Stomach smooth muscle (tissue), 2 donors: Measurements from ENCODE around the gene MLLT11.

Experiments used
- H3K27ac ChIP-seq: one replicate; pipeline ENCODE4 v1.7.0; 2013; ENCODE audit warnings: mild to moderate bottlenecking, low read length, inconsistent platforms
- H3K27me3 ChIP-seq, 2 donors: one replicate each; pipeline ENCODE4 v1.7.0; 2013; ENCODE audit warnings: low read length in 2 of 2; ENCODE audit not compliant: insufficient read depth in 2 of 2, control insufficient read depth in 1 of 2
- H3K36me3 ChIP-seq, 2 donors: one replicate each; pipeline ENCODE4 v1.7.0; 2013; ENCODE audit warnings: low read length in 2 of 2; ENCODE audit not compliant: control insufficient read depth in 2 of 2, insufficient read depth in 2 of 2
- H3K4me1 ChIP-seq: one replicate; pipeline ENCODE4 v1.7.0; 2013; ENCODE audit warnings: low read length; ENCODE audit not compliant: control insufficient read depth, insufficient read depth
- H3K4me3 ChIP-seq, 2 donors: one replicate each; pipeline ENCODE4 v1.7.0; 2013; ENCODE audit warnings: low read length in 2 of 2
- H3K9ac ChIP-seq, 2 donors: one replicate each; pipeline ENCODE4 v1.7.0; 2013; ENCODE audit warnings: low read length in 2 of 2, mild to moderate bottlenecking in 1 of 2
- H3K9me3 ChIP-seq, 2 donors: one replicate each; pipeline ENCODE4 v1.7.0; 2013; ENCODE audit warnings: low read length in 2 of 2; ENCODE audit not compliant: control insufficient read depth in 2 of 2
- donor health status: healthy.
- donor health status: Pancreatic carcinoma.

MLLT11 gene

DNA sequence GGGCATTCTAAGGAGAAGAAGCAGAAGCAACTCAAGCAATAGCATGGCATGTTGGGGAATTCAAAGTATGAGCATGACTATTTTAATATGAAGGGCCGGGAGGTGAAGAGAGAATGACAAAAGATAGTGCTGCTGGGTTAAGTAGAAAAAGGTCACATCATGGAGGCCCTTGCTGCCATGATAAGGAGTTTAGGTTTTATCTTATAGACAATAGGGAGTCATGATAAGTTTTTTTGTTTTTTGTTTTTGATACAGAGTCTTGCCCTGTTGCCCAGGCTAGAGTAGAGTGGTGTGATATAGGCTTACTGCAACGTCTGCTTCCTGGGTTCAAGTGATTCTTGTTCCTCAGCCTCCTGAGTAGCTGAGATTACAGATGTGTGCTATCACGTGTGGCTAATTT, 20.7 kb upstream of the MLLT11 start:
- Histone ChIP-seq H3K9ac (no peak overlapping the region), H3K4me3 (no peak overlapping the region), H3K4me1 (no peaks in the 10 kb centered on the region), H3K27me3 (no peaks in the 10 kb centered on the region), H3K36me3 (peaks cover 8% of the 10 kb centered on the region in 2 donors), H3K9me3 (no peaks in the 10 kb centered on the region), H3K27ac (no peak overlapping the region)

DNA sequence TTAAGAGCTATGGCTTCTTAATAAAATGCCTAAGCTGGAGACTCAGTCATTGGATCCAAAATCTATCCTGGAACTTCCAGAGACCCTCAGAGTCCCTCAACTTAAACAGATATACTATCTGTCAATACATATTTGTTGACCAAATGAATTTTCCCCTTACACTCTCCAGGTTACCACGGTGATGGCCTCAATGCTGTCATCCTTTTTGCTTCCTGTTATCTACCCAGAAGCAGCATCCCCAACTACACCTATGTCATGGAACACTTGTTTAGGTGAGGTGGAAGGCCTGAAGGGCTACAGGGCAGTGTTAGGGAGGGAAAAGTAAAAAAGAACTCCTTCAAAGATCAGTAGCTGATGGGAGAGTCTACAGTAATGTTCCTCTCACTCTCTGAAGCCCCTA, 17.0 kb upstream of the MLLT11 start:
- Histone ChIP-seq H3K4me1 (peaks cover 6% of the 10 kb centered on the region), H3K36me3 (no peaks in the 10 kb centered on the region), H3K4me3 (no peak overlapping the region), H3K27me3 (no peaks in the 10 kb centered on the region), H3K9me3 (no peaks in the 10 kb centered on the region), H3K27ac (no peak overlapping the region), H3K9ac (no peak overlapping the region)

- H3K27me3 ChIP-seq: no peaks in the 10 kb centered on the region
- H3K9ac ChIP-seq: peak within 1 kb of the TSS; percentile 76 to 88
- no peaks in the 10 kb centered on the region for H3K9me3 ChIP-seq
- H3K27ac ChIP-seq: peak within 1 kb of the TSS; percentile 88
- H3K4me1 ChIP-seq: peaks cover 16% of the 10 kb centered on the region
- peak within 1 kb of the TSS; percentile 86 to 91 for H3K4me3 ChIP-seq
- H3K36me3 ChIP-seq: peaks cover 9 to 10% of the 10 kb centered on the region in 2 donors
Measured at GRCh38 chr1:151047591-151047924, 12.6 kb upstream of the MLLT11 start, which contains the start of gene C1orf56. Gene C1orf56 (plus strand): TSS chr1:151047751. CDS start chr1:151047848, 97 bp downstream.

GRCh38 chr1:151047925-151048644, 12.1 kb upstream of the MLLT11 start:
- Histone ChIP-seq H3K36me3 (peaks cover 14 to 16% of the 10 kb centered on the region in 2 donors), H3K9ac (peak overlapping the region; percentile 76 to 88), H3K27me3 (no peaks in the 10 kb centered on the region), H3K4me3 (peak overlapping the region; percentile 86 to 91), H3K4me1 (peaks cover 16% of the 10 kb centered on the region), H3K9me3 (no peaks in the 10 kb centered on the region), H3K27ac (peak overlapping the region; percentile 88)

DNA sequence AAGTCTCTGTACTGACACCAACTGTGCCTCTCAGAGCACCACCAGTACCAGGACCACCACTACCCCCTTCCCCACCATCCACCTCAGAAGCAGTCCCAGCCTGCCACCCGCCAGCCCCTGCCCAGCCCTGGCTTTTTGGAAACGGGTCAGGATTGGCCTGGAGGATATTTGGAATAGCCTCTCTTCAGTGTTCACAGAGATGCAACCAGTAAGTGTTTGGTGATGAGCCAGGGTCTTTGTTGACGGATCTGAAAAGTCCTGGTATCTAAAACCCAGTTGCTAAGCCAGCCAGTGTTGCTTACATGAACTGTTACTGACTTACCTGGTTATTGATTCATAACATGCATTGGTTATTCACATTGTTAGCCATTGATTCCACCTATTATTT, 11.6 kb upstream of the MLLT11 start:
- no peaks in the 10 kb centered on the region for H3K9me3 ChIP-seq
- no peaks in the 10 kb centered on the region for H3K27me3 ChIP-seq
- peak overlapping the region; percentile 76 to 88 for H3K9ac ChIP-seq
- H3K4me1 ChIP-seq: peaks cover 16% of the 10 kb centered on the region
- peaks cover 16% of the 10 kb centered on the region in 2 donors for H3K36me3 ChIP-seq
- H3K27ac ChIP-seq: peak overlapping the region; percentile 88
- H3K4me3 ChIP-seq: peak overlapping the region; percentile 86 to 91

DNA sequence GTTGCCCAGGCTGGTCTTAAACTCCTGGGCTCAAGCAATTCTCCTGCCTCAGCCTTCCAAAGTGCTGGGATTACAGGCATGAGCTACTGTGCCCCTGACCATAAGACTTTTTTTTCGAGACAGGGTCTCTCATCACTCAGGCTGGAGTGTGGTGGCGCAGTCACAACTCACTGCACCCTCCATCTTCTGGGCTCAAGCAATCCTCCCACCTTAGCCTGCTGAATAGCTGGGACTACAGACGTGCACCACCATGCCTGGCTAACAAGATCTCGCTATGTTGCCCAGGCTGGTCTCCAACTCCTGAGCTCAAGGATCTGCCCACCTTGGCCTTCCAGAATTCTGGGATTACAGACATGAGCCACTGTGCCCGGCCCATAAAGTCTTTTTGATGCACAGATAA, 10.7 kb upstream of the MLLT11 start:
- H3K9ac ChIP-seq: no peak overlapping the region
- peak overlapping the region; percentile 31 for H3K27ac ChIP-seq
- H3K36me3 ChIP-seq: peaks cover 21 to 22% of the 10 kb centered on the region in 2 donors
- H3K9me3 ChIP-seq: no peaks in the 10 kb centered on the region
- H3K27me3 ChIP-seq: no peaks in the 10 kb centered on the region
- peaks cover 16% of the 10 kb centered on the region for H3K4me1 ChIP-seq
- H3K4me3 ChIP-seq: no peak overlapping the region

DNA sequence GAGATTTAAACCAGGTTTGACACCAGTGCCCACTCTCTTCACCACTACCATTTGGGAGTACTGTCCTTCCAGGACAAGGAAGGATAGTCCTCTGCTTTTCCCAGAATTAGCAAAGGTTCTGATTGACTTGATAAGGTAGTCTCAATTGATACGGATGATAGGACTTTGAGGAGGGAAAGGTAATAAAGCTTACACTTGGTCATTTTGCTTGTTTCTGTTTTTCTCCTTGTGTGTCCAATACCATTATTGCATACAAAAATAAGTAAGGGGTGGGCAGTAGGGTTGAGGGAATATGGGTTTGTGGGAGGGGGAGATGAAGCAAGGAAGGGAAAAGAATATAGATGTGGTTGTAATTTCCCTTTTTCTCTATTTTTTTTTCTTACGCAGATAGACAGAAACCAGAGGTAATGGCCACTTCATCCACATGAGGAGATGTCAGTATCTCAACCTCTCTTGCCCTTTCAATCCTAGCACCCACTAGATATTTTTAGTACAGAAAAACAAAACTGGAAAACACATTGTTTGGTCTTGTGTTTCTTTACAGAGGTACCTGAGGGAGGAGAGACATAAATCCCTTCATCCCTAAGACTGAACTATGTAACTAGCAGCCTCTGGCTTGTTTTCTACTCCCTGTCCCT, 10.0 kb upstream of the MLLT11 start:
- Histone ChIP-seq H3K4me3 (no peak overlapping the region), H3K4me1 (peaks cover 16% of the 10 kb centered on the region), H3K27me3 (no peaks in the 10 kb centered on the region), H3K36me3 (peaks cover 26 to 28% of the 10 kb centered on the region in 2 donors), H3K9ac (no peak overlapping the region), H3K27ac (no peak overlapping the region), H3K9me3 (no peaks in the 10 kb centered on the region)

- Histone ChIP-seq H3K9me3 (no peaks in the 10 kb centered on the region), H3K36me3 (peaks cover 38 to 39% of the 10 kb centered on the region in 2 donors), H3K4me3 (no peak overlapping the region), H3K27ac (no peak overlapping the region), H3K9ac (no peak overlapping the region), H3K4me1 (peaks cover 29% of the 10 kb centered on the region), H3K27me3 (no peaks in the 10 kb centered on the region)
Measured at GRCh38 chr1:151051356-151052009, 8.7 kb upstream of the MLLT11 start.

DNA sequence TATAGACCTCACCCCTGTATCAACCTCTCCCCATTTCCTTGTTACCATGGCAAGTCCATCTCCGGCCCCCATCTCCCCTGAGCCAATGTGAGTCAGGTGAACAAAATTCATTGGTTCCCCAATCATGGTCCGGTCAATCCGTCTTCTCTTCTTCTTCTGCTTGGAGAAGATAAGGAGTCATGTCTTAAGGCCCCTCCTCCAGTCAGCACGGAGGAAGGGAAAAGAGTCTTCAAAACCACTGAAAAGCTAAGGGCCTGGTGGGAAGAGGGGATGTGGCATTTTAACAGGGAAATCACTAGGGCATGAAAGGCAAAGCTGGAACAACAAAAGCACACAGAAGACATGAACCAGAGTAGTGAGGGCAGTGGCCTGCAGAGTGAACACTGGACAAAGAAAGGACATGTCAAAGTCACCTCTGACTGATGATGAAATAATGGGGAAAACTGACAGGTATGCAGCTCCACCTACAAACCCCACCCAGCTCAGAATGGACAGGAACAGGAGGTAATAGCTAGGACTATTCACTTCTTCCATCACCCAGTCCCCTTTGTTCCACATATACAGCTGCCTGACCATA, 5.1 kb upstream of the MLLT11 start:
- Histone ChIP-seq H3K36me3 (peaks cover 39 to 43% of the 10 kb centered on the region in 2 donors), H3K9ac (peak overlapping the region in 1 of 2 donors; percentile 36), H3K9me3 (no peaks in the 10 kb centered on the region), H3K4me1 (peaks cover 38% of the 10 kb centered on the region), H3K4me3 (no peak overlapping the region), H3K27ac (peak overlapping the region; percentile 91), H3K27me3 (no peaks in the 10 kb centered on the region)

- no peaks in the 10 kb centered on the region for H3K9me3 ChIP-seq
- H3K27me3 ChIP-seq: no peaks in the 10 kb centered on the region
- H3K27ac ChIP-seq: peak overlapping the region; percentile 91
- peaks cover 37 to 43% of the 10 kb centered on the region in 2 donors for H3K36me3 ChIP-seq
- no peak overlapping the region for H3K4me3 ChIP-seq
- peaks cover 40% of the 10 kb centered on the region for H3K4me1 ChIP-seq
- H3K9ac ChIP-seq: peak overlapping the region; percentile 21 to 36
Measured at GRCh38 chr1:151055581-151055980, 4.6 kb upstream of the MLLT11 start.
